SU-DHL-6 (cell line): ENCODE results near the gene KLK10.

Experiments
- H2AFZ ChIP-seq: fragments of 200-600 bp; sonication (generic); 2 replicates; pipeline ENCODE4 v1.6.1; 2014; ENCODE audit warnings: low read depth, mild to moderate bottlenecking, moderate library complexity, mixed read lengths, antibody characterized with exemption, low read length; ENCODE audit not compliant: severe bottlenecking
- H3F3A ChIP-seq: fragments of 200-600 bp; shearing (Covaris generic); 2 replicates; pipeline ENCODE4 v1.6.0; 2016; ENCODE audit warnings: antibody characterized with exemption, mild to moderate bottlenecking; ENCODE audit not compliant: insufficient read depth
- H3K27ac ChIP-seq: fragments of 200-600 bp; sonication (generic); 2 replicates; pipeline ENCODE4 v1.5.1; 2016; ENCODE audit warnings: low read depth, mild to moderate bottlenecking, low read length, moderate library complexity, mixed read lengths
- H3K27me3 ChIP-seq: fragments of 200-600 bp; sonication (generic), shearing (Covaris generic); 2 replicates; pipeline ENCODE4 v1.6.0; 2014; ENCODE audit warnings: mild to moderate bottlenecking, low read length
- H3K36me3 ChIP-seq: fragments of 200-600 bp; sonication (generic); 2 replicates; pipeline ENCODE4 v1.6.1; 2014; ENCODE audit warnings: mild to moderate bottlenecking, low read length, mixed read lengths
- H3K4me2 ChIP-seq: fragments of 300-600, 200-600 bp; shearing (Covaris generic), sonication (generic); 2 replicates; pipeline ENCODE4 v1.6.0; 2014; ENCODE audit warnings: low read length, low read depth, mild to moderate bottlenecking; ENCODE audit not compliant: poor library complexity, severe bottlenecking
- H3K4me3 ChIP-seq: fragments of 200-600 bp; sonication (generic); 2 replicates; pipeline ENCODE4 v1.5.1; 2014; ENCODE audit warnings: antibody characterized with exemption, low read length, mild to moderate bottlenecking, mixed read lengths; ENCODE audit not compliant: insufficient read depth, poor library complexity, severe bottlenecking
- H3K79me2 ChIP-seq: fragments of 200-600 bp; sonication (generic); 2 replicates; pipeline ENCODE4 v1.6.1; 2014; ENCODE audit warnings: mild to moderate bottlenecking, low read length, moderate library complexity; ENCODE audit not compliant: insufficient read depth
- H3K9ac ChIP-seq: fragments of 200-600 bp; sonication (generic); 2 replicates; pipeline ENCODE4 v1.7.0; 2014; ENCODE audit warnings: mild to moderate bottlenecking, low read length
- H3K9me2 ChIP-seq: fragments of 200-600 bp; sonication (generic); replicated peaks from 2 replicates; pipeline ENCODE4 v1.6.1; 2014; ENCODE audit warnings: low read length; ENCODE audit not compliant: insufficient read depth
- H3K9me3 ChIP-seq: fragments of 200-600 bp; sonication (generic); 2 replicates; pipeline ENCODE4 v1.6.1; 2014; ENCODE audit warnings: low read length, mixed read lengths; ENCODE audit not compliant: insufficient read depth
- H4K20me1 ChIP-seq: fragments of 200-600 bp; sonication (generic); 2 replicates; pipeline ENCODE4 v1.6.1; 2014; ENCODE audit warnings: low read depth, mild to moderate bottlenecking, antibody characterized with exemption, low read length, moderate library complexity, mixed read lengths
- EZH2phosphoT487 ChIP-seq: fragments of 200-600 bp; sonication (generic), shearing (Covaris generic); conservative IDR thresholded peaks from 2 replicates; pipeline ENCODE4 v1.6.1; 2018; ENCODE audit warnings: mild to moderate bottlenecking, antibody characterized with exemption, low read length, moderate library complexity, mixed read lengths
- TF ChIP-seq, protein P1 (sequence below): fragments of 200-600 bp; sonication (generic); IDR thresholded peaks from one replicate; pipeline ENCODE4 v1.5.1; 2017; ENCODE audit warnings: antibody characterized with exemption, mild to moderate bottlenecking, low read length, moderate library complexity; ENCODE audit not compliant: insufficient read depth, poor library complexity, severe bottlenecking

The KLK10 gene

DNA sequence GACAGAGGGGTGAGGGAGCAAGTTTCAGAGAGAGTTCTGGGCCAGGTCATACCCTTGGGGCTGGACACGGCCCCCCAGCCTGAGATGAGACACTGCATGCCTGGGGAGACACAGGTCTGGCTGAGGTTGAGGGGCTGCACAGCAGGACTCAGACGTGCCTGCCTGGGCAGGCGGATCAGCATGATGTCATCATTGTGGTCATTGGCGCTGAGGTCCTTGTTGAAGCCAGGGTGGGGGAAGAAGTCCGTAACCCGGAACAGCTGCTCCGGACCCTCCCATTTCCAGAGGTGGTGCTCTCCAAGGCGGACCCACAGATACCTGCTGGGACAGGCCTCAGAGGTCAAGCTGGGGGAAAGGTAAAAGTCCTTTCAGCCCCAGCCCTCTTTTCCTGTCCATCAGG lies 13.1 kb downstream of the KLK10 start:
- Histone ChIP-seq H3K4me3 (no peak overlapping the region), H3K79me2 (no peaks in the 10 kb centered on the region), H4K20me1 (no peaks in the 10 kb centered on the region), H3K9me2 (no peaks in the 10 kb centered on the region), H3K27me3 (no peaks in the 10 kb centered on the region), H3K36me3 (no peaks in the 10 kb centered on the region), H3F3A (no peaks in the 10 kb centered on the region), H3K9me3 (no peaks in the 10 kb centered on the region), H3K27ac (no peak overlapping the region), H3K9ac (no peak overlapping the region), H2AFZ (no peak overlapping the region), H3K4me2 (no peak overlapping the region)
- TF ChIP-seq, protein P1, sequence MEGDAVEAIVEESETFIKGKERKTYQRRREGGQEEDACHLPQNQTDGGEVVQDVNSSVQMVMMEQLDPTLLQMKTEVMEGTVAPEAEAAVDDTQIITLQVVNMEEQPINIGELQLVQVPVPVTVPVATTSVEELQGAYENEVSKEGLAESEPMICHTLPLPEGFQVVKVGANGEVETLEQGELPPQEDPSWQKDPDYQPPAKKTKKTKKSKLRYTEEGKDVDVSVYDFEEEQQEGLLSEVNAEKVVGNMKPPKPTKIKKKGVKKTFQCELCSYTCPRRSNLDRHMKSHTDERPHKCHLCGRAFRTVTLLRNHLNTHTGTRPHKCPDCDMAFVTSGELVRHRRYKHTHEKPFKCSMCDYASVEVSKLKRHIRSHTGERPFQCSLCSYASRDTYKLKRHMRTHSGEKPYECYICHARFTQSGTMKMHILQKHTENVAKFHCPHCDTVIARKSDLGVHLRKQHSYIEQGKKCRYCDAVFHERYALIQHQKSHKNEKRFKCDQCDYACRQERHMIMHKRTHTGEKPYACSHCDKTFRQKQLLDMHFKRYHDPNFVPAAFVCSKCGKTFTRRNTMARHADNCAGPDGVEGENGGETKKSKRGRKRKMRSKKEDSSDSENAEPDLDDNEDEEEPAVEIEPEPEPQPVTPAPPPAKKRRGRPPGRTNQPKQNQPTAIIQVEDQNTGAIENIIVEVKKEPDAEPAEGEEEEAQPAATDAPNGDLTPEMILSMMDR = no peak
- no peak for TF ChIP-seq EZH2phosphoT487

DNA sequence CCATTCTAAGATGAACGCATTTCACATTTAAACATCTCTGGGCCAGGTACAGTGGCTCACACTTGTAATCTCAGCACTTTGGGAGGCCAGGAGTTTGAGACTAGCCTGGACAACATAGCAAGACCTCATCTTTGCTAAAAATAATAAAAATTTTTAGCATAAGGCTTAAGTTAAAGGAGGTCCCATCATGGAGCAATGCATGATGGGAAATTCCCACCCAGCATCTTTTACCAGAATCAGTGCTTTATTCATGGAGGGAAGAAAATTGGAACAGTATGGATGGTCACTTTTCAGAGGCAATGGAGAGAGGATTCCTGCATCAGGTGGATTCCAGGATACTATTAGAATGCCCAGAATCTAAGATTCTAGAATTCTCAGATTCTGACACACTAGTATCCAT lies 14.3 kb downstream of the KLK10 start:
- Histone ChIP-seq H3K36me3 (no peaks in the 10 kb centered on the region), H3K9ac (no peak overlapping the region), H4K20me1 (no peaks in the 10 kb centered on the region), H3F3A (no peaks in the 10 kb centered on the region), H3K9me3 (no peaks in the 10 kb centered on the region), H3K79me2 (no peaks in the 10 kb centered on the region), H3K9me2 (no peaks in the 10 kb centered on the region), H3K27me3 (no peaks in the 10 kb centered on the region), H3K4me2 (no peak overlapping the region), H3K4me3 (no peak overlapping the region), H3K27ac (no peak overlapping the region), H2AFZ (no peak overlapping the region)
- TF ChIP-seq, protein P1 = no peak
- TF ChIP-seq EZH2phosphoT487 = no peak

DNA sequence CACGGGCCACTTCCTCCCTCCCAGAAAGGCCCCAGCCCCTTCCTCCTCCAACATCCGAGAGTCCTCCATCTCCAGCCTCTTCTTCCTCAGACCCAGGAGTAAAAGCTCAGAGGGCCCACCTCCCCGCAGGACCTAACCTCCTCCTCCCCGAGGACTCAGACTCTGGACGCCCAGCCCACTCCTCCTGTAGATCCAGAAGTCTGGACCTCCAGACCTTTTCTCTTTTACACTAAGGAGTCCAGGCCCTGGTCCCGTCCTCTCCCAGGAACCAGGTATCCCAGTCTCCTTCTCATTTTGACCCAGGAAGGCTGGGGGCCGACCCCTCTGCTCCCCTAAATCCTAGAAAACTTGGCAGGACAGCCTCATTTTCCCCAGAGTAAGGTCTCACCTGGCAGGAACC lies 16.2 kb downstream of the KLK10 start:
- Histone ChIP-seq H3K27me3 (no peaks in the 10 kb centered on the region), H3K4me2 (no peak overlapping the region), H3F3A (no peaks in the 10 kb centered on the region), H3K79me2 (no peaks in the 10 kb centered on the region), H3K9me3 (no peaks in the 10 kb centered on the region), H3K27ac (no peak overlapping the region), H3K9me2 (no peaks in the 10 kb centered on the region), H3K4me3 (no peak overlapping the region), H2AFZ (no peak overlapping the region), H4K20me1 (no peaks in the 10 kb centered on the region), H3K9ac (no peak overlapping the region), H3K36me3 (no peaks in the 10 kb centered on the region)
- TF ChIP-seq, protein P1 = no peak
- TF ChIP-seq EZH2phosphoT487 = no peak
